Measurements from ENCODE around the gene TAOK3. TPM values are rescaled to one million over a fixed set of nuclear protein-coding genes. Genes with fewer than 3 reads are reported as not detected.

TAOK3 gene
- total and polyA plus RNA-seq, 2 of the 8 experiments (the other 6 are each of a cell fraction or from before 2014, with no cell fraction given) = 5.2 to 9.3 TPM

DNA sequence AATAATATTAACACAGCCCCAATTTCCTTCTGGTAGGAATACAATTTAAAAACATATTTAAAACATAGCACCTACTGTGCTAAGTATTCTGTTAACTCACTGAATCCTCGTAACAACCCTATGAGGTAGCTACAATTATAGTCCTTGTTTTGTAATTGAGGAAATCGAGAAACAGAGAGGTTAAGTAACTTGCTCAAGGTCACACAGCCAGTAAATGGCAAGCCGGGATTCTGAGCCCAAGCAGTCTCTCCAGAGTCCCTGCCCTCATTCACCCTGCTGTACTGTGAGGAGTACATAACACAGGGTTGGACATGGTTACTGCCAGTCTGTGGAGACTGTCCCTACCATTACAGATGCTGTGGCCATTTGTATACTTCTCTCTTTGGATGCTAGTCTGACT, 48.0 kb upstream of the TAOK3 start:
- H3K9me3 ChIP-seq (ENCODE audit: insufficient read depth in 2 of 2, low read depth in 1 of 2, low read length in 1 of 2) = no peaks in the 10 kb centered on the region
- H2BK5ac ChIP-seq (ENCODE audit: low read depth, low read length) = no peak overlapping the region
- no peak for TF ChIP-seq USF2 (IDR thresholded peaks at IDR 0.05; ENCODE audit: low read length)
- no peak for TF ChIP-seq FOSL1 (IDR thresholded peaks at IDR 0.05; ENCODE audit: insufficient read depth, low read depth, low read length)
- peak; percentile 86 for TF ChIP-seq KDM1A (IDR thresholded peaks at IDR 0.05; ENCODE audit: borderline replicate concordance, low read length)
- no peak for TF ChIP-seq SP2 (IDR thresholded peaks at IDR 0.05; ENCODE audit: low read length)
- TF ChIP-seq, protein P1, sequence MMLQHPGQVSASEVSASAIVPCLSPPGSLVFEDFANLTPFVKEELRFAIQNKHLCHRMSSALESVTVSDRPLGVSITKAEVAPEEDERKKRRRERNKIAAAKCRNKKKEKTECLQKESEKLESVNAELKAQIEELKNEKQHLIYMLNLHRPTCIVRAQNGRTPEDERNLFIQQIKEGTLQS (IDR thresholded peaks at IDR 0.05; ENCODE audit: insufficient read depth, low read depth, low read length) = no peak
- no peak for TF ChIP-seq TAF7 (optimal IDR thresholded peaks at IDR 0.05; ENCODE audit: borderline replicate concordance, low read depth, low read length)
- no peaks in the 10 kb centered on the region for H3K79me1 ChIP-seq (ENCODE audit: low read depth, low read length)
- H3K23me2 ChIP-seq (ENCODE audit: low read depth, low read length) = no peaks in the 10 kb centered on the region
- H3K36me3 ChIP-seq (ENCODE audit: control insufficient read depth in 2 of 4, insufficient read depth in 4 of 4, low read length in 3 of 4) = peaks cover 3 to 18% (median 8%) of the 10 kb centered on the region in 4 experiments; a peak in 5 of 8 replicates
- no peak overlapping the region for H3K4me2 ChIP-seq (ENCODE audit: insufficient read depth in 1 of 2, low read depth in 2 of 2, low read length in 2 of 2)
- no peaks in the 10 kb centered on the region for H3K79me2 ChIP-seq (ENCODE audit: control insufficient read depth in 1 of 2, insufficient read depth in 2 of 2, low read length in 2 of 2)
- 84% methylated on average over 3 of the region's 3 CpGs; no CpG with 5 or more reads in 1 of the 2 experiments for WGBS, 2 experiments (ENCODE audit: extremely low coverage in 1 of 2, insufficient coverage in 1 of 2, insufficient read length in 1 of 2, insufficient replicate concordance in 2 of 2, low coverage in 1 of 2, low lambda C conversion rate in 2 of 2, missing lambda C conversion rate in 1 of 2)
- no peak overlapping the region for H3K56ac ChIP-seq (replicated peaks; ENCODE audit: insufficient read length, low read depth, low read length)
- DNase-seq (ENCODE audit: low read depth in 1 of 2, low spot score in 2 of 2) (no peak), FAIRE-seq (no peak)
- H2BK20ac ChIP-seq (ENCODE audit: low read length) = no peak overlapping the region
- peaks cover 0 to 3% of the 10 kb centered on the region in 2 experiments for H4K20me1 ChIP-seq (replicated peaks in 1 of 2; ENCODE audit: control insufficient read depth in 1 of 2, insufficient read depth in 2 of 2, low read length in 2 of 2)
- H4K91ac ChIP-seq (replicated peaks; ENCODE audit: insufficient read length, low read length) = no peak overlapping the region
- no peak overlapping the region for H2BK15ac ChIP-seq (ENCODE audit: low read length)
- no peak overlapping the region for H4K8ac ChIP-seq (ENCODE audit: extremely low read depth, insufficient read depth, low read length)
- H3K18ac ChIP-seq (ENCODE audit: extremely low read depth, low read length) = no peak overlapping the region
- no peak overlapping the region for H4K5ac ChIP-seq (ENCODE audit: insufficient read length, low read depth, low read length)
- peaks cover 0 to 1% (median 0%) of the 10 kb centered on the region in 4 experiments; a peak in 1 of 7 replicates for H3K27me3 ChIP-seq (replicated peaks in 1 of 4; ENCODE audit: control insufficient read depth in 3 of 4, extremely low read depth in 1 of 4, insufficient read depth in 3 of 4, low read length in 3 of 4)
- H2AFZ ChIP-seq (ENCODE audit: low read length) = no peak overlapping the region
- no peak overlapping the region for H2BK12ac ChIP-seq (ENCODE audit: low read depth, low read length)
- no peak overlapping the region for H2BK120ac ChIP-seq (replicated peaks; ENCODE audit: low read depth, low read length)
- no peak overlapping the region for H3K23ac ChIP-seq (ENCODE audit: insufficient read length)
- no peak overlapping the region for H2AK5ac ChIP-seq (ENCODE audit: low read depth, low read length)
- no peak overlapping the region for H3K9ac ChIP-seq (replicated peaks in 1 of 4; ENCODE audit: extremely low read depth in 1 of 4, low read depth in 3 of 4, low read length in 3 of 4)
- ChIA-PET POLR2A (ENCODE audit: partially characterized antibody) (interaction anchor here (1.3 to 2.7 kb wide), 3 partner anchors 8 to 26 kb away, joined by 4 to 8 read pairs (median 5); no protein-coding TSS in a partner anchor), CTCF (ENCODE audit: partially characterized antibody) (interaction anchor here (0.5 kb wide), 1 partner anchor 41 kb away, joined by 3 read pairs; no protein-coding TSS in a partner anchor)
- H3K4ac ChIP-seq (replicated peaks; ENCODE audit: insufficient read length, low read depth, low read length) = no peak overlapping the region
- H3K4me1 ChIP-seq (replicated peaks in 1 of 4; ENCODE audit: control insufficient read depth in 3 of 4, insufficient read depth in 4 of 4, low read length in 3 of 4) = no peaks in the 10 kb centered on the region
- H3K27ac ChIP-seq (ENCODE audit: low read depth, low read length) = no peak overlapping the region
- no peak overlapping the region for H3K14ac ChIP-seq (ENCODE audit: insufficient read length)
- H3K4me3 ChIP-seq (ENCODE audit: extremely low read depth in 1 of 4, insufficient read depth in 2 of 4, low read depth in 3 of 4, low read length in 4 of 4) = no peak overlapping the region
